DLD1 (cell line): ENCODE results near the gene SCARB1.

Experiments
- in situ Hi-C: cut with HindIII; loops from 2 replicates; pipeline ENCODE4 v1.10.0; 2017; ENCODE audit warnings: low sequenced_read_pairs

Gene SCARB1

GRCh38 chr12:124736115-124737039 is 127.3 kb downstream of the SCARB1 start:
- in situ Hi-C loops = loop anchor here (10.0 kb wide), 3 partner anchors 52 to 342 kb away; no protein-coding TSS in a partner anchor

- in situ Hi-C loops = loop anchor here (10.0 kb wide), 3 partner anchors 50 to 340 kb away; no protein-coding TSS in a partner anchor
Measured at GRCh38 chr12:124734224-124734788, 129.4 kb downstream of the SCARB1 start.

- in situ Hi-C loops = loop anchor here (10.0 kb wide), 3 partner anchors 48 to 338 kb away; no protein-coding TSS in a partner anchor
Measured at GRCh38 chr12:124733086-124733485, 130.6 kb downstream of the SCARB1 start.

- in situ Hi-C loops = loop anchor here (10.0 kb wide), 3 partner anchors 48 to 338 kb away; no protein-coding TSS in a partner anchor
Measured at GRCh38 chr12:124732275-124733075, 131.2 kb downstream of the SCARB1 start.

- in situ Hi-C loops = loop anchor here (10.0 kb wide), 3 partner anchors 47 to 337 kb away; no protein-coding TSS in a partner anchor
Measured at GRCh38 chr12:124731869-124732268, 131.8 kb downstream of the SCARB1 start.

- in situ Hi-C loops = loop anchor here (10.0 kb wide), 3 partner anchors 46 to 336 kb away; no protein-coding TSS in a partner anchor
Measured at GRCh38 chr12:124730455-124730932, 133.2 kb downstream of the SCARB1 start.

- in situ Hi-C loops = no loop called here
Measured at GRCh38 chr12:124727922-124728321, 135.7 kb downstream of the SCARB1 start.

- in situ Hi-C loops = no loop called here
Measured at GRCh38 chr12:124727264-124727800, 136.3 kb downstream of the SCARB1 start.
